Suppressor macrophage (primary cell): ENCODE data around the gene MYL3.
A peak's percentile ranks its signal among the peaks of the same experiment; 100 is the strongest.
"Not testable (repeated sequence)": the region's sequence is repeated elsewhere in the genome, so short reads cannot be mapped to it uniquely, and the experiment has no call there.

Source experiments
- DNase-seq, 4 experiments: peaks; one replicate each; pipeline ENCODE4 v3.0.0-alpha.2; 2020 to 2022

Gene MYL3

GRCh38 chr3:46824211-46824970 is 38.9 kb downstream of the MYL3 start:
- DNase-seq, result peak; percentile 32 to 65 (median 60)

GRCh38 chr3:46823314-46823713 is 39.9 kb downstream of the MYL3 start:
- not testable (repeated sequence) for DNase-seq

- DNase-seq, result no peak
Observed at GRCh38 chr3:46821553-46821952, 41.7 kb downstream of the MYL3 start.

- DNase-seq, result no peak
Observed at GRCh38 chr3:46820852-46821251, 42.4 kb downstream of the MYL3 start.

GRCh38 chr3:46812237-46812791 is 50.9 kb downstream of the MYL3 start:
- peak; percentile 28 to 72 (median 48) for DNase-seq

GRCh38 chr3:46811615-46812236 is 51.5 kb downstream of the MYL3 start:
- no peak for DNase-seq

- not testable (repeated sequence) for DNase-seq
Observed at GRCh38 chr3:46808766-46809165, 54.5 kb downstream of the MYL3 start.
